Embryonic facial prominence (tissue), 1 donor: Measurements from ENCODE around the gene SALL2.

Experiments used
- DNase-seq: peaks from one replicate; pipeline ENCODE4 v3.0.0-alpha.2; 2016; ENCODE audit errors: extremely low spot score

SALL2 gene

DNA sequence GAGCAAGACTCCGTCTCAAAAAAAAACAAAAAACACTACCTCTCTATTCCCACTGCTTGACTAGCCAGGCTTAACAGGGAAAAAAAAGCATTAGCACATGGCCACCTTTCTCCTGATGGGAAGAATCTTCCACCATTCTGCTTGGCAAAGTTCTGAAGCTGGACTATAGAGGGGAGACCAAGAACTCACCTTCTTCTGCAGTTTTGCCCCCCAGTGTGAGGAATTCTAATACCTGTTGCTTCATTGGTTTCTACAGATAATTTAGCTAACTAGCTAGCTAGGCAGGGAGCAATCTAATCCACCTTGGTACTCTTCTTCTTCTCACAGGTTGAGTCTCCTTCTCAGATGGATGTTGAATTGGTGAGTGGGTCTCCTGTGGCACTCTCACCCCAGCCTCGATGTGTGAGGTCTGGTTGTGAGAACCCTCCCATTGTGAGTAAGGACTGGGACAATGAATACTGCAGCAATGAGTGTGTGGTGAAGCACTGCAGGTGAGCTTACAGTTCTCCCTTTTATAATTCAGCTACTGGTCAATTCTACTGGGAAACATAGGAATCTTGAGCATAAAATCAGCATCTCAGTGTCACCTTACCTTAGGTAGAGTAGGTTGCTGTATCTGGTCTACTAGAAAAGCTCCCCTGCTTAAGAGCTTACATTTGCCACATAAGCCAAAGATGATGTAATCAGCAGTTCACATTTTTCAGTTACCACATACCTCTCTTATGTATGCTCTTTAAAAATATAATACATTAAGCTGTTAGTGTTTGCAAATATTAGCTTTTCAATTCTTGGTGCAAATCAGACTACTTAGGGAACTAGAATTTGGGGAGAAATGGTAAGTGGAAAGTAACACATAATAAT, 31.0 kb downstream of the SALL2 start:
- DNase-seq = no peak

DNA sequence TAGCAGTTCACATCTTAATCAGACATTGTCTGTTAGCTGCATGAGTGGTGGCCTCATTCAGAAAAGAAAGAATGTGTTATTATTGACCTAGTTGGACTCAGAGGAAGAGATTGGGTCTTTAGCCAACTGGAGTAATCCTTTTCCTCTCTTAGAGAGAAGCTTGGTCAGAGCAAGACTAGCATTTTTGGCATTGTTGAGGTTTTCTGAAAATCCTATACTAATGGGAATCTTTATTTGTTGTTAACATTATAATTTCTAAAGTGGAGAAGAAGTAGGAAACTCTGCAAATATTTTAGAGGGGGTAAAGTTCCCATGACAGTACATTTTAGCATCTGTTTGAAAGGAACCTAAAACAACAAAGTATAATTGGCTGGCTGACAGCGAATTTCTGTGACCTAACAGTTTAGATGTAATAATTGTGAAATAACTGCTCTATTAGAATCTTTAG, 39.5 kb downstream of the SALL2 start:
- DNase-seq = no peak

DNA sequence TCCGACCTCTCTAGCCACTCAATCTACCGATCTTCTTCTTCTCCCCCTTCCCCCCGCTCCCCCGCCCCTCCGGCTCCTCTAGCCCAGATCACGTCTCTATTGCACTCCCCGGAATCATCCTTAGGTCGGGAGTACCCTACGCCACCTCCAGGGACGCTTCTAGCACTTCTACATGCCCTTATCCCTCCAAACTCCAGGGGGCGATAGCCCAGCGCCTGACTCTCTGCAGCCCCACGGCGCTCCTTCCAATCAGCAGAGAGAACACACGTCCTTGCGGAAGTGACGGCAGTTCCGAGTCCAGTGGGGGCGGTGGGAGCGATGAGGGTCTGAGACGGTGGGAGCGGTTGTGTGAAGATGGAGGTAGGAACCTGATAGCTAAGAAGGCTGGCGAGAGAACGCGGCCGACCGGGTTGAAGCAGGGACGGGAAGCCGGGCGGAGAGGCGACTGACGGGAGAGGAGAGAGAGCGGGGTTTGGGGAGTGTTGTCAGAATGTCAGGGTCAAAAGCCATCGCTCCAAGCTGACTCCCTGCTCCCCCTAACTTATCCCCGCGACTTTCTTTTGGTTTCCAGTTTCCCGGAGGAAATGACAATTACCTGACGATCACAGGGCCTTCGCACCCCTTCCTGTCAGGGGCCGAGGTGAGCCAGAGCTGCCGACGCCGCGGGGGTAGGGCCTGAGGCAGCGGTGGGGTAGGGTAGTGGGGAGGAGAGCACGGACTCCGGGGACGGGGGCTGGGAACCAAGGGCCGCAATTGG, 49.0 kb downstream of the SALL2 start, which contains the start of the genes RAB2B and TOX4:
TSS of gene RAB2B (minus strand) at position 35 of the 757 bp plus-strand sequence. CDS start 87 bp downstream, outside the sequence.
TSS of gene TOX4 (plus strand) at position 271 of the 757 bp plus-strand sequence. CDS start at position 355, 84 bp downstream.
- peak; percentile 99 for DNase-seq

GRCh38 chr14:21476523-21476924, 49.6 kb downstream of the SALL2 start:
- DNase-seq = no peak

GRCh38 chr14:21475767-21476522, 50.2 kb downstream of the SALL2 start:
- DNase-seq = no peak
